SK-MEL-5 (cell line): Measurements from ENCODE around the gene EEF1AKMT3. TPM values are rescaled to one million over a fixed set of nuclear protein-coding genes. Genes with fewer than 3 reads are reported as not detected.
"Not testable (repeated sequence)": the region's sequence is repeated elsewhere in the genome, so short reads cannot be mapped to it uniquely, and the experiment has no call there.

Experiments
- DNase-seq: peaks from one replicate; pipeline ENCODE4 v3.0.0-alpha.2; 2016; ENCODE audit warnings: low read depth, low spot score
- in situ Hi-C: cut with HindIII; loops from 2 replicates; pipeline ENCODE4 v1.10.0; 2016; ENCODE audit warnings: low sequenced_read_pairs, high pct_unique_total_duplicates, low pct_unique_long_range_greater_than_20kb
- small RNA-seq, 2 experiments: library from RNA; depleted of rRNA; stranded (forward); fragments of <200 nt; gene quantifications; one replicate each; pipeline ENCODE3, GENCODE V24; 2014
- total RNA-seq: library from RNA; depleted of rRNA; stranded (reverse); fragments of >200 nt; shearing (Covaris generic); gene quantifications from 2 replicates; pipeline ENCODE4 v1.2.3, GENCODE V29; 2014; rRNA removed

EEF1AKMT3 gene
- total RNA-seq, 1 experiment from 2014 or later: 6.3 TPM

DNA sequence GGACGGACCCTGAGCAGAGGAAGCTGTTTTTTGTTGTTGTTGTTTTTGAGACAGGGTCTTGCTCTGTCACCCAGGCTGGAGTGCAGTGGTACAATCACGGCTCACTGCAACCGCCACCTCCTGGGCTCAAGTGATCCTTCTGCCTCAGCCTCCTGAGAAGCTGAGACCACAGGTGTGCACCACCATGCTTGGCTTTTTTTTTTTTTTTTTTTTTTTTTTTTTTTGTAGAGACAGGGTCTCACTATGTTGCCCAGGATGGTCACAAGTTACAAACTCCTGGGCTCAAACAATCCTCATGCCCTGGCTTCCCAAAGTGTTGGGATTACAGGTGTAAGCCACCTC, 45.5 kb downstream of the EEF1AKMT3 start:
- in situ Hi-C loops, DNase-seq: not testable (repeated sequence)

DNA sequence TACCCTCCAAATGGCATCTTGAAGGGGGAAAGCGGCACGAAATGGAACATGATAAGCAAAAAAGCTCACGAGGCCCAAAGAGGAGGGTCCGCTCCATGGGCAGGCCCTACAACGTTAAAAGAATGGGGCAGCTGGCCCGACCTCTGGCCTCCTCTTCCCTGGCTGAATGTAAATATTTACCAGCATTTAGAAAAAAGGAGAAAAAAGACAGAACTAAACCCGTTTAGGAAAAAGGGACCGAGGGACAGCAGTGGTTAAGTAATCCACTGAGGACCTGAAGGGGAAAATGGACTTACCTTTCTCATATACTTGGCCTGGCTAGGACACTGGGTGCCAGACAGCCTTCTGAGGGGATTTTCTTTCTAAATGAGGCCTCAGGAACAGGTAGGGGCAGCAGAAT, 47.7 kb downstream of the EEF1AKMT3 start:
- DNase-seq, in situ Hi-C loops: not testable (repeated sequence)

DNA sequence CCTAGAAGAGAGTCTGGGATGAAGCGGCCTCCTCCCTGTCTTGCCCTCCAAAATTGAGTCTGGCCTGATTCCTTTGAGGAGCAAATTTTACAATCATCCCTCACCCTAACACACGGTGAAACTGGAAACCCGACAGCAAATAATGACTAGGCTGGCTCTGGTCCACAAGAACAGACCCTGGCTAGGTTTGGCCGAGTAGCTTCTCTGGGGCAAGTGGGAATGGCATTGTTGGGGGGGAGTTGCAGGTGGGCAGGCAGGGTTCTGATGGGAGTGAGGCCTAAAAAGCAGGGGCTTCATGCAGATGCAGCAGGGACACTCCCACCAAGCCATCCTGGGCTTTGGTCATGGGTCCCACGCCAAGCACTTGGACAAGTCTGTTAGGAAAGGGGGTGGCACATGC, 48.6 kb downstream of the EEF1AKMT3 start:
- DNase-seq: not testable (repeated sequence)

DNA sequence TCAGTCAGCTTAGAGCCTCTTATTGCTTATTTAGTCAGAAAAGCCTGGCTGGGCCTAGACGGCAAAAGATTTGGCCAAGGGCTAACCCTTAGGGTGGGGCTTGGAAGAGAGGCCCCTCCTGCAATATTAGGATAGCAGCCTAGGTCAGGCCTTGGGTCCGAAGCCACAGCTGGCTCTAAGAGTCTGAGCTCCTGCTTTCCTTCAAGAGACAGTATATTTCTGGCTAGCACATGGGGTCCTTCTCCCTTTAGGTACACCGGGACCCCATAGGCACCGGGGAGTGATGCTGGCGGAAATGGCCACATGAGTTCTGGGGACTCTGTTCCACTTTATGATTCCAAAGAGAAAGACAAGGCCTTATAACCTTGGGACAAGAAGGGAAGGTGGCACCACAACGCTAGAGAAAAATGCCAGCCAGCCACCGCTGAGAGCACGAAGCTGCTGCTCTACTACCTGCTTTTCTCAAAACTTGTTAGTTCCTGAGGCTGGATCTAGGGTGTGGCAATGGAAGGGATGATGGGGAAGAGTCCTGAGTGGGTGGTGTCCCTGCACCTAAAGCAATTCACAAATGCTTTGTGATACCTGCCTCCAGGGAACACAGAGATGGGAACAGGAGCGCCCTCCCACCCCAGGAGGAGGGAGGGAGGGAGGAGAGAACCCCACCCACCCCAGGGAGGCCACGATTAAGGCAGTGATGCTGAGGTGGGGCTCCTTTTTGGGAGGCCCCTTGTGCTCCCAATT, 49.2 kb downstream of the EEF1AKMT3 start:
- in situ Hi-C loops: no loop called here
- DNase-seq: no peak

More for the DNA sequence above, 48.6 kb downstream of the EEF1AKMT3 start:
- in situ Hi-C loops: not testable (repeated sequence)

DNA sequence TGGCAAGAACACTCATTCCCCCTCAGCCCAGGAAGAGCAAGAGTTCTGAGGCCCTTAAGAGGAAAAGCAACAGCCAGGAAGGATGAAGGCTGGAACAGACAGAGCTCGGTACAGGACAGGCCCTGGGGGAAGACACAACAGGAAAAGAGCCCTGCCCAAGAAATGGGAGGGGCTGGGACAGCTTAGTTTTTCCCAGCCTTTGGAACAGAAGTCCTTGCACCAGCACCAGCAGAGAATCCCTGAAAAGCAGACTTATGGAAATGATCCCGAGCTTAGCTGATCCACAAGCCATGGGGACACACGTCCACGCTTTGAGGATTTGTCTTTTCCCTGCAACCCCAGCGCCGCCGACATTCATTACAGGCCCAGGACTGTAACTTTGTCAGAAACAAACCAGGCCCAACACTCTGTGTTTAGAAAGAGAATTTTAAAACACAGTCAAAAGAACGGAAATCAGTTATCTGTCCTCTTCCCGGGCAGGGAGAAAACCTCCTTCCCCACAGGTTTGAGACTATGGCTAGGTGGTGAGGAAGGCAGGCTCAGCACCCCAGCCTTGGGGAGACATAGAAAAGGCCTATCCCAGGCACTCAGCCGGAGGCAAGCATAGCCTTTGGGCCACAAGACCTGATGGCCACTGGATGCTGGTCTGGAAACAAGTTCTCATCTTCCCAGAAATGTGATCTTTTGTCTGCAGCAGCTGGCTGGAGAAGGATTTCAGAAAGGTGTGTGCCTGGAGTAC, 50.1 kb downstream of the EEF1AKMT3 start:
- no peak for DNase-seq
- in situ Hi-C loops: no loop called here

DNA sequence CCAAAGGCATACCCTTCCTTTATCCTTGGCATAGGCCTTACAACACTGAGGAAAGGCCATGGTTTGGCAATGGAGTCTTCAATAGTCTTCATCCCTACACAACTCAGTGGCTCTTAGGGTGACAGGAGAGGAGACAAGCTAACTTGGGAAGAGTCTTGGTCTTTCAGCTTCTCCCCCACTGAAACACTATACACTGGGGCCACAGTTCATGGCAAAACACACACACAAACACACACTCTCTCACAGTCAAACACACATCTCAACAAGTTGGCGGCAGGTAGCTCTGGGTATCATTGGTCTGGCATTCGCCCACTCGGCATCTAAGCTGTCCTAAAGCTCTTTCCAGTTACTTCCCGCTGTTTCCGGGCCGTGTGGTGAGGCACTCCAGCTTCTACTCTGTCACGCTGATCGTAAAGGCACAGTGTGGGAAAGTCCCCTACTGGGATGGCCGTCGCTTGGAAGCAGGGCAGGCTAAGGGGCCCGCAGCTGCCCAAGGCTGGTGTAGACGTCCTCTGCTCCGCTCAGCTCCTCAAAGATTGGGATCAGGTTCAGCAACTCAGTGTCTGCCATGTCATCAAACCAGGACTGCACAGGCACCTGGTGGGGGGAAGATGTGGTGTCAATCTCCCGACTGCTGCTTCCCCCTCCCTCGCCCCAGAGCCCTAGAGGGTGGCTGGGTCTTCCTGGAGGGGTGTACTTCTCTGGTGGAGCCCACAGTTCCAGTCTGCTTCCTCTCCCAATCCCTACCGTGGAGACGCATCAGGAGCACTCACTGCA, 50.9 kb downstream of the EEF1AKMT3 start:
- no peak for DNase-seq
- in situ Hi-C loops: no loop called here

DNA sequence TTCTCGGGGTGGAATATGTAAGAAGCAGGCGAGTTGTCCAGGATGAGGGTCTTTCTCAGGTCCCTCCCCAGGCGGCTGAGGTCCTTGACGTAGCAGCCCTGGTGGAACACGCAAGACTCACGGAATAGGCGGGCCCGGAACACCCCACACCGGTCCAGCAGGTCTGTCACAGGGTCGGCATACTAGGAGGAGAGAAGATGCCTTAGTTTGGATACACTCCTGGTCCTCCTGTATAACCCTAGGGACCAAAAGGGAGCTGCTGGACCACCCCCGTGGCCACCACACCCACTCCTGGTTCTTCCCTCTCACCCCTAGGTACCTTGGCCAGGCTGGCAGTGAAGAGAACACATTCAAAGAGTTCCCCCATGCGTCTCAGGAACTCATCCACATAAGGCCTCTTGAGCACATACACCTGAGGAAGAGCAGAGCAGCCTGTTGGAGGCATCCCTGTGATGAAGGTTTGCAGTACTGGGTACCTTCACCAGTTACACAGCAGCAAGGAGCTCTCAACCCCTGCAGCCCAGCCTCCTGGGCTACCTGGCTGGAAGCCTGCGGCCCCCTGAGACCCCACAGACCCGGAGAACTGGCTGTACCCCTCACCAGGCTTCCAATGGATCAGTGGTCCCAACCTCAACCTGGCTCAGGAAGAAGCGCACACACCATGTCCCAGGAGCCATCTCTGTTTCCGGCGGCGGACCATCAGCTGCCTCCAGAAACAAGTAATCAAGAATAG, 51.7 kb downstream of the EEF1AKMT3 start:
- in situ Hi-C loops: no loop called here
- no peak for DNase-seq

DNA sequence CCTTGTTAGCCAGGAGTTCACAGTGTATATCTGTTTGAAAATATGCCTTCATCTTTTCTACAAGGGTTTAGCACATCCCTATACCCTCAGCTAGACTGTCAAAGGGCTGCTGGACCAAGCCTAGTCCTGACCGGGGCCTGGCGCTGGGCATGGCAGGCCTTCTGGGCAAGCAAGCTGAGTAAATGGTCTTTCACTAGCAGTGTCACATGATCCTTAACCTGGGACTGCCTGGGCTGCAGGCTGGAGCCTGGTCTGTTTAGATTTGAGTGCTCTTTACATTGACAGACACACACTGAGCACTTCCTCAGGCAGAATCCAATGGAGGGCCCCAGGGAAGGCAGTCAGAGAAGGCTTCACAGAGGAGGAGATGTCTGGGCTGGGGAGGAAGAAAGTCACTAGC, 53.0 kb downstream of the EEF1AKMT3 start:
- no peak for DNase-seq
- in situ Hi-C loops: no loop called here

DNA sequence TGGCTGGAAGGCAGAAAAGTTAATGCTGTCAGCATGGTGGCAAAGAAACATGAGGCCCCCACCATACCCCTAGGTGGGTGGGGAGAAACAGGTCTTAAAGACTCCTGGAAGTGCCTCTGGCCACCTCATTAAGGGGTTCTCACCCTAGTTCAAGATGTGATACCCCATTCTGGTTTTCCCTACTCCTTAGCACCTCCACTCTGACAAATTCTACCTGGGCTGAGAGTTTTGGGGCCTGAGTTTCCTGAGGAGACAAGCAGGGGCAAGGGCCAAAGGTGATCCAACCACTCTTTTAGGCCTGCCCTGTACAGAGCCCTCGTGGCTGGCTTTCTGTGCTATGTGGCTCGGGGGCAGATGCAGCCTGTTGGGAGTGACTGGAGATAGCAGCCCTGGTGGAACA, 54.0 kb downstream of the EEF1AKMT3 start:
- DNase-seq: no peak
- in situ Hi-C loops: no loop called here

DNA sequence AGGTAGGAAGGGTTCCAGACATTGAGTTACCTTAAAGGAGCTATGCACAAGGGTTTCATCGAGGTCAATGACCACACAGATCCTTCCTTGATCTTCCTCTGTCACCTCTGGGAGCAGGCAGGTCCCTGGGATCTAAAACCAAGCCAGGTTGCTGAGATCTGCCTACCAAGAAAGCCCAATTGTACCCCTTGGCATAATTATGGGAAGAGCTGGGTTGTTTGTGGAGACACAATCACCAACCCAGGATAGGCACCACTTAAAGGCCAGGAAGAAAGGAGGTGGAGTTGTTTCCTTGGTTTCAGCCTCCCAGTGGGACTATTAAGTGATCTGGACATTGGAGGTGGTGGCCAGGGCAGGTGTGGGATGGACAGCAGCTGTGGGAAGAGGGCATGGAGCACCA, 54.6 kb downstream of the EEF1AKMT3 start:
- no peak for DNase-seq
- in situ Hi-C loops: no loop called here

DNA sequence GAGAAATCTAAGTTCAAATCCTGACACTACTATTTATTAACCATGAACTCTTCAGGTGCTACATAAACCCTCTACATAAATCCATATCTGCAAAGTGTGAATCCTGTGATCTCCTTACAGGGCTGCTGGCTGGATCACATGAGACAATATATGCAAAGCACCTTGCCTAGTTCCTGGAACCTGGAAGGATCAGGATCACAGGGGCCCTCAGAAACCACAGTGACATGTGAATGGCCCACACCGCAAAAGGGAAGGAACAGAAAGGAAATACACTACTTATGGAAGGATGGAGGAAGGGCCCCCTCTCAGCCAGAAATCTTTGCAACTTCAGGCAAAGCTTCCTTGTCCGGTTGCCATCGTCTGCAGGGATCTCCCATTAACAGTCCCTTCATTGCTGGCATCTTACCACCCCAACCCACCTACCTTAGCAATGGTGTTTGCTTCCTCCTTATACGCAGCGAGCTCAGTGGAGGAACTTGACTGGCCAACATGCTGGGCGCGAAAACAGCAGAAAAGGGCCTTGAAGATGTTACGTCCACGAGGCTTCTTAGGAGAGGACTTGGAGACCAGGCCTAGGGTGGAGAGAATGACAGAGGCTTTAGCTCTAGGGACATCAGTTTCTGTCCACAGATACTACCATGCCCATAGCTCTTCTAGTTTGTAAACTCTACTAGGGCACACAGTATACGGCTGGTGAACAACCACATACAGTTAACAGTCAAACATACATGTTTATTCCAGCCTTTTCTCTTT, 56.8 kb downstream of the EEF1AKMT3 start:
- no peak for DNase-seq
- in situ Hi-C loops: no loop called here

DNA sequence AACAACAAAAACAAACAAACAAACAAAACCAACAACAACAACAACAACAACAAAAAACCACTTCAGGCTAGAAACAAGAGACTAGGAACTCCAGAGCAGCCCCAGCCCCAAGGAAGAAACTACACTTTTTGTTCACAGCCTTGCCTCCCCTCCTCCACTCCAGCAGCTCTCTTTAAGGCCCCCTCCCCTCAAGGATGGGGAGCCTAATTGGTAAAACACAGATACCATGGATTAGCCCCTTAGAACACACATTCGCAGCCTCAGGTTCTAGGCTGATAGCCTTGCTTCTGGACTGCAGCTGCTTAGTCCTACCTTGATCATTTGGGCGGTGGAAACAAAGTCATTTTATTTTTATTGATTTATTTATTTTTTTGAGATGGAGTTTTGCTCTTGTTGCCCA, 58.0 kb downstream of the EEF1AKMT3 start:
- in situ Hi-C loops: no loop called here
- DNase-seq: no peak

Small RNA genes lying within 50 kb of the gene (small RNA-seq; reads per million reads assigned to genes)
- gene MIR26A2: 0 to 0.29 reads per million in 2 experiments
- gene RNU6-1083P: 0 reads per million in 2 experiments

Other genes starting within 250 kb of the EEF1AKMT3 start
- 6.6 and 6.8 TPM in 2 replicates for gene MBD6, start 249.8 kb upstream of the EEF1AKMT3 start, total RNA-seq
- gene DCTN2, start 225.4 kb upstream of the EEF1AKMT3 start, total RNA-seq: 86.2 and 93.8 TPM in 2 replicates
- gene KIF5A, start 222.6 kb upstream of the EEF1AKMT3 start, total RNA-seq: 0.29 and 0.40 TPM in 2 replicates
- gene PIP4K2C, start 181.4 kb upstream of the EEF1AKMT3 start, total RNA-seq: 48.4 and 53.2 TPM in 2 replicates
- 13.6 and 14.1 TPM in 2 replicates for gene DTX3, start 167.8 kb upstream of the EEF1AKMT3 start, total RNA-seq
- gene ARHGEF25, start 161.2 kb upstream of the EEF1AKMT3 start, total RNA-seq: 13.2 and 16.3 TPM in 2 replicates
- 8.3 and 11.2 TPM in 2 replicates for gene B4GALNT1, start 139.4 kb upstream of the EEF1AKMT3 start, total RNA-seq
- gene OS9, start 78.5 kb upstream of the EEF1AKMT3 start, total RNA-seq: 239 and 244 TPM in 2 replicates
- gene AGAP2, start 33.9 kb upstream of the EEF1AKMT3 start, total RNA-seq: 1.4 and 1.5 TPM in 2 replicates
- 34.6 and 38.2 TPM in 2 replicates for gene TSPAN31, start 27.6 kb upstream of the EEF1AKMT3 start, total RNA-seq
- 383 and 420 TPM in 2 replicates for gene CDK4, start 20.3 kb upstream of the EEF1AKMT3 start, total RNA-seq
- 11.9 and 12.5 TPM in 2 replicates for gene MARCHF9, start 17.5 kb upstream of the EEF1AKMT3 start, total RNA-seq
- 0.69 and 3.1 TPM in 2 replicates for gene CYP27B1, start 5.5 kb upstream of the EEF1AKMT3 start, total RNA-seq
- 9.7 and 13.4 TPM in 2 replicates for gene METTL1, start 509 bp upstream of the EEF1AKMT3 start, total RNA-seq
- 77.3 and 80.2 TPM in 2 replicates for gene TSFM, start 10.2 kb downstream of the EEF1AKMT3 start, total RNA-seq
- 0.75 and 0.77 TPM in 2 replicates for gene AVIL, start 46.1 kb downstream of the EEF1AKMT3 start, total RNA-seq
- 27.8 and 29.6 TPM in 2 replicates for gene CTDSP2, start 74.1 kb downstream of the EEF1AKMT3 start, total RNA-seq
- 12.9 and 19.3 TPM in 2 replicates for gene ATP23, start 169.0 kb downstream of the EEF1AKMT3 start, total RNA-seq